ENCODE data around the gene FAM107A. TPM values are rescaled to one million over a fixed set of nuclear protein-coding genes. Genes with fewer than 3 reads are reported as not detected.

The FAM107A gene
- total RNA-seq, 1 experiment from 2014 or later, result not detected

DNA sequence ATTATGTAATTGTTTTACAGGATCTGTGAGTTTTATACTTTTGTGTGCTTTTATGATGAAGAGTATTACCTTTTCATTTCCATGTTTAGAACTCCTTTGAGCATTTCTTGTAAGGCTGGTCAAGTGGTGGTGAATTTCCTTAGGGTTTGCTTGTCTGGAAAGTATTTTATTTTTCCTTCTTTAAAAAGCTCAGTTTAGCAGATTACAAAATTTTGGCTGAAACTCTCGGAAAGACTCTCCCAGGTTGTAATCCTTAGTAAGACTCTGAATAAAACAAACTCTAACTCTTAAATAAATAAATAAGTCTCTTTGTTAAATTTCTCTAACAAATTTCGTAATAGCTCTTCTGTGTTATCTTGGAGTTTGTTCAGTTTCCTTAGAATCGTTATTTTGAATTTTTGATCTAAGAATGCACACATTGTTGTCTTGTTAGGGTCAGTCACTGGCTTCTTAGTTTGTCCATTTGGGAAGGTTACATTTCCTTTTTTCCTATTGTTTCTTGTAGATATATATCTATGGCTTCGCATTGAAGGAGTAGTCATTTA lies 25.5 kb downstream of the FAM107A start:
- CTCF ChIA-PET, result no interaction called here
- no peak for ATAC-seq
- no TSS peak for BruUV-seq (replicated peaks)

More for the DNA sequence above, 25.5 kb downstream of the FAM107A start:
- no peaks in the 10 kb centered on the region for H4K20me1 ChIP-seq (ENCODE audit: insufficient read depth)
- no peak overlapping the region for H3K9ac ChIP-seq (ENCODE audit: low read length)
- H3K79me2 ChIP-seq (ENCODE audit: insufficient read depth, low read length), result no peaks in the 10 kb centered on the region
- no peak overlapping the region for H3K4me3 ChIP-seq (replicated peaks in 1 of 2; ENCODE audit: low read depth in 1 of 2, low read length in 2 of 2)
- TF ChIP-seq, protein P1, sequence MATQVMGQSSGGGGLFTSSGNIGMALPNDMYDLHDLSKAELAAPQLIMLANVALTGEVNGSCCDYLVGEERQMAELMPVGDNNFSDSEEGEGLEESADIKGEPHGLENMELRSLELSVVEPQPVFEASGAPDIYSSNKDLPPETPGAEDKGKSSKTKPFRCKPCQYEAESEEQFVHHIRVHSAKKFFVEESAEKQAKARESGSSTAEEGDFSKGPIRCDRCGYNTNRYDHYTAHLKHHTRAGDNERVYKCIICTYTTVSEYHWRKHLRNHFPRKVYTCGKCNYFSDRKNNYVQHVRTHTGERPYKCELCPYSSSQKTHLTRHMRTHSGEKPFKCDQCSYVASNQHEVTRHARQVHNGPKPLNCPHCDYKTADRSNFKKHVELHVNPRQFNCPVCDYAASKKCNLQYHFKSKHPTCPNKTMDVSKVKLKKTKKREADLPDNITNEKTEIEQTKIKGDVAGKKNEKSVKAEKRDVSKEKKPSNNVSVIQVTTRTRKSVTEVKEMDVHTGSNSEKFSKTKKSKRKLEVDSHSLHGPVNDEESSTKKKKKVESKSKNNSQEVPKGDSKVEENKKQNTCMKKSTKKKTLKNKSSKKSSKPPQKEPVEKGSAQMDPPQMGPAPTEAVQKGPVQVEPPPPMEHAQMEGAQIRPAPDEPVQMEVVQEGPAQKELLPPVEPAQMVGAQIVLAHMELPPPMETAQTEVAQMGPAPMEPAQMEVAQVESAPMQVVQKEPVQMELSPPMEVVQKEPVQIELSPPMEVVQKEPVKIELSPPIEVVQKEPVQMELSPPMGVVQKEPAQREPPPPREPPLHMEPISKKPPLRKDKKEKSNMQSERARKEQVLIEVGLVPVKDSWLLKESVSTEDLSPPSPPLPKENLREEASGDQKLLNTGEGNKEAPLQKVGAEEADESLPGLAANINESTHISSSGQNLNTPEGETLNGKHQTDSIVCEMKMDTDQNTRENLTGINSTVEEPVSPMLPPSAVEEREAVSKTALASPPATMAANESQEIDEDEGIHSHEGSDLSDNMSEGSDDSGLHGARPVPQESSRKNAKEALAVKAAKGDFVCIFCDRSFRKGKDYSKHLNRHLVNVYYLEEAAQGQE (IDR thresholded peaks at IDR 0.05; ENCODE audit: low read depth), result no peak
- TF ChIP-seq JUND (IDR thresholded peaks at IDR 0.05), result no peak
- no peak for TF ChIP-seq RAD21 (IDR thresholded peaks at IDR 0.05; ENCODE audit: low read depth)
- TF ChIP-seq SRF (IDR thresholded peaks at IDR 0.05; ENCODE audit: low read depth), result no peak
- TF ChIP-seq, protein P2, sequence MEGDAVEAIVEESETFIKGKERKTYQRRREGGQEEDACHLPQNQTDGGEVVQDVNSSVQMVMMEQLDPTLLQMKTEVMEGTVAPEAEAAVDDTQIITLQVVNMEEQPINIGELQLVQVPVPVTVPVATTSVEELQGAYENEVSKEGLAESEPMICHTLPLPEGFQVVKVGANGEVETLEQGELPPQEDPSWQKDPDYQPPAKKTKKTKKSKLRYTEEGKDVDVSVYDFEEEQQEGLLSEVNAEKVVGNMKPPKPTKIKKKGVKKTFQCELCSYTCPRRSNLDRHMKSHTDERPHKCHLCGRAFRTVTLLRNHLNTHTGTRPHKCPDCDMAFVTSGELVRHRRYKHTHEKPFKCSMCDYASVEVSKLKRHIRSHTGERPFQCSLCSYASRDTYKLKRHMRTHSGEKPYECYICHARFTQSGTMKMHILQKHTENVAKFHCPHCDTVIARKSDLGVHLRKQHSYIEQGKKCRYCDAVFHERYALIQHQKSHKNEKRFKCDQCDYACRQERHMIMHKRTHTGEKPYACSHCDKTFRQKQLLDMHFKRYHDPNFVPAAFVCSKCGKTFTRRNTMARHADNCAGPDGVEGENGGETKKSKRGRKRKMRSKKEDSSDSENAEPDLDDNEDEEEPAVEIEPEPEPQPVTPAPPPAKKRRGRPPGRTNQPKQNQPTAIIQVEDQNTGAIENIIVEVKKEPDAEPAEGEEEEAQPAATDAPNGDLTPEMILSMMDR (IDR thresholded peaks at IDR 0.05 in 2 of 3, conservative IDR thresholded peaks at IDR 0.05 in 1 of 3; ENCODE audit: borderline replicate concordance in 1 of 3, insufficient read depth in 1 of 3, low read depth in 2 of 3, low read length in 2 of 3), result no peak
- TF ChIP-seq, protein P3, sequence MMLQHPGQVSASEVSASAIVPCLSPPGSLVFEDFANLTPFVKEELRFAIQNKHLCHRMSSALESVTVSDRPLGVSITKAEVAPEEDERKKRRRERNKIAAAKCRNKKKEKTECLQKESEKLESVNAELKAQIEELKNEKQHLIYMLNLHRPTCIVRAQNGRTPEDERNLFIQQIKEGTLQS (IDR thresholded peaks at IDR 0.05), result no peak
- TF ChIP-seq SIN3A (IDR thresholded peaks at IDR 0.05; ENCODE audit: low read depth), result no peak
- TF ChIP-seq EZH2 (IDR thresholded peaks at IDR 0.05), result no peak
- no peak for TF ChIP-seq CBX3 (IDR thresholded peaks at IDR 0.05; ENCODE audit: low read depth)
- no peak for TF ChIP-seq FOSL1 (IDR thresholded peaks at IDR 0.05; ENCODE audit: low read depth)
- TF ChIP-seq SP1 (IDR thresholded peaks at IDR 0.05; ENCODE audit: low read depth), result no peak
- TF ChIP-seq EGR1 (IDR thresholded peaks at IDR 0.05; ENCODE audit: low read depth), result no peak
- no peak for TF ChIP-seq CEBPB (IDR thresholded peaks at IDR 0.05; ENCODE audit: low read depth)
- no peak for TF ChIP-seq POLR2A (IDR thresholded peaks at IDR 0.05; ENCODE audit: borderline replicate concordance, extremely low read depth, insufficient read depth, insufficient read length)
- TF ChIP-seq TCF7L2 (IDR thresholded peaks at IDR 0.05; ENCODE audit: borderline replicate concordance, extremely low read depth, insufficient read depth, insufficient read length), result no peak
- no peak for TF ChIP-seq POLR2AphosphoS5 (IDR thresholded peaks at IDR 0.05; ENCODE audit: low read depth, low read length)
- no peak for TF ChIP-seq ELF1 (IDR thresholded peaks at IDR 0.05; ENCODE audit: borderline replicate concordance, low read depth)
- no peak for TF ChIP-seq EZH2phosphoT487 (IDR thresholded peaks at IDR 0.05; ENCODE audit: borderline replicate concordance)
- no peaks in the 10 kb centered on the region for H3K27me3 ChIP-seq (ENCODE audit: insufficient read depth, low read length)
- 0 out of 4 replicates have a peak, but pooled peaks cover 0 to 2% of the 10 kb centered on the region in 2 experiments for H3K9me3 ChIP-seq (ENCODE audit: control insufficient read depth in 1 of 2, insufficient read depth in 1 of 2, low read depth in 1 of 2, low read length in 2 of 2)
- H2AFZ ChIP-seq (ENCODE audit: low read depth, low read length, poor library complexity, severe bottlenecking), result no peak overlapping the region
- intact Hi-C loops (cut with micrococcal nuclease), result no loop called here
- no peaks in the 10 kb centered on the region for H3K4me1 ChIP-seq (ENCODE audit: control insufficient read depth in 1 of 2, insufficient read depth in 2 of 2, low read length in 2 of 2)
- ChIA-PET POLR2A (no interaction called here), RAD21 (ENCODE audit: low non-redundant PET in 1 of 2, low total read pairs in 2 of 2, uncharacterized antibody in 2 of 2, unreplicated experiment in 2 of 2) (no interaction called here)
- H3K36me3 ChIP-seq (ENCODE audit: control insufficient read depth in 1 of 2, insufficient read depth in 2 of 2, low read length in 2 of 2), result no peaks in the 10 kb centered on the region
- H3K27ac ChIP-seq (ENCODE audit: low read depth, low read length), result no peak overlapping the region
- H3K4me2 ChIP-seq (ENCODE audit: low read length), result no peak overlapping the region
- no peak for DNase-seq (ENCODE audit: low read depth, low spot score)
- H3K9me2 ChIP-seq (ENCODE audit: insufficient read depth), result no peaks in the 10 kb centered on the region
